Duodenal mucosa (tissue), 2 donors: ENCODE measurements around the gene NRXN3.

Source experiments
- H3K27ac ChIP-seq: one replicate; pipeline ENCODE4 v1.7.0; 2013; ENCODE audit warnings: low read depth, low read length
- H3K27me3 ChIP-seq, 2 donors: one replicate each; pipeline ENCODE4 v1.7.0; 2013; ENCODE audit warnings: low read length in 2 of 2, control low read depth in 1 of 2; ENCODE audit not compliant: insufficient read depth in 2 of 2, control insufficient read depth in 1 of 2
- H3K36me3 ChIP-seq, 2 donors: one replicate each; pipeline ENCODE4 v1.7.0; 2013; ENCODE audit warnings: low read length in 2 of 2, control low read depth in 1 of 2; ENCODE audit not compliant: insufficient read depth in 2 of 2, control insufficient read depth in 1 of 2
- H3K4me1 ChIP-seq, 2 donors: one replicate each; pipeline ENCODE4 v1.7.0; 2013; ENCODE audit warnings: low read length in 2 of 2, control low read depth in 1 of 2; ENCODE audit not compliant: insufficient read depth in 2 of 2, control insufficient read depth in 1 of 2
- H3K4me3 ChIP-seq, 2 donors: one replicate each; pipeline ENCODE4 v1.7.0; 2013; ENCODE audit warnings: low read length in 2 of 2, low read depth in 1 of 2
- H3K9ac ChIP-seq, 2 donors: one replicate each; pipeline ENCODE4 v1.7.0; 2013; ENCODE audit warnings: low read length in 2 of 2, low read depth in 1 of 2
- H3K9me3 ChIP-seq, 2 donors: one replicate each; pipeline ENCODE4 v1.7.0; 2013; ENCODE audit warnings: low read length in 2 of 2, control low read depth in 1 of 2; ENCODE audit not compliant: control insufficient read depth in 1 of 2

Gene NRXN3

GRCh38 chr14:78278464-78279250 is 108.5 kb downstream of the NRXN3 start:
- Histone ChIP-seq H3K27me3 (no peaks in the 10 kb centered on the region), H3K27ac (no peak overlapping the region), H3K36me3 (no peaks in the 10 kb centered on the region), H3K9me3 (no peaks in the 10 kb centered on the region), H3K4me1 (no peaks in the 10 kb centered on the region), H3K4me3 (no peak overlapping the region), H3K9ac (no peak overlapping the region)

- Histone ChIP-seq H3K9me3 (no peaks in the 10 kb centered on the region), H3K9ac (no peak overlapping the region), H3K4me3 (no peak overlapping the region), H3K4me1 (no peaks in the 10 kb centered on the region), H3K27me3 (no peaks in the 10 kb centered on the region), H3K27ac (no peak overlapping the region), H3K36me3 (no peaks in the 10 kb centered on the region)
Observed at GRCh38 chr14:78282437-78282836, 112.3 kb downstream of the NRXN3 start.

DNA sequence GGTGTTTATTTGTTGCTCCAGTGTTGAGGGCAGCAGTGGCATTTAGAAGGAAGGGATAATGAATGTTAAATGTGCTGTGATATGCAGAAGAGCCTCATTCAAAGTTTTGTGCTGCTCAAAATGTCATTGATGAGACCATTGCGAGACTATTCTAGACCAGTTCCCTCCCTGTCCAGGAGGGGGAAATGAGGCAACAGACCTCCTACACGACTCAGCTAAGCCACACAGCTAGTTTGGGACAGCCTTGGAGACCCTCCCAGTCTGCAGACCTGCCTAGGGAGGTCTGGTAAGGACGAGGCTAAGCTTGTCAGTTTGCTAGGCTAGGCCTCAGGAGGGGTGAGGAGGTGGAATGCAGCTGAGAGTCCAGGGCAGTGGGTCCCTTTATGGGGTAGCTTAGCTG is 116.0 kb downstream of the NRXN3 start:
- H3K4me1 ChIP-seq = no peaks in the 10 kb centered on the region
- no peaks in the 10 kb centered on the region for H3K36me3 ChIP-seq
- no peak overlapping the region for H3K4me3 ChIP-seq
- no peaks in the 10 kb centered on the region for H3K9me3 ChIP-seq
- H3K9ac ChIP-seq = no peak overlapping the region
- no peak overlapping the region for H3K27ac ChIP-seq
- H3K27me3 ChIP-seq = no peaks in the 10 kb centered on the region

GRCh38 chr14:78292003-78292402 is 121.8 kb downstream of the NRXN3 start:
- Histone ChIP-seq H3K4me3 (no peak overlapping the region), H3K27ac (no peak overlapping the region), H3K9ac (no peak overlapping the region)

DNA sequence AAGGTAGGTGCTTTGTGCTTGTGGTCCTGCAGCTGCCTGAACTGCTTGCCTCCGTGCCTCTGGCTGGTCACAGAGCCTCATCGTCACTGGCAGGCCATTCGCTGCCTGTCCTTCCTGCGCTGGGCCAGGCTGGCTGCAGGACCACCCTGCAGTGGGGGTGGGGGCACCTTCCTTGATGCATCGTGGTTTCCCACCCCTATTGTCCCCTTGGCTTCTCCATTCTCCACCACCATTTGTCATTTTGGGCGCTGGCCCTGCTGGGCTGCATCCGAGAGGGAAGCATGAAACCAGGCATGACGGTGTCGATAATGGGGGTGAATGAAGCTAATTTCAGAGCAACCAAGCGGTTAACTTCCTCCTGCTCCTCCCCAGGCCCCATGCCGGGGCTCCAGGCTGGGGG is 127.7 kb downstream of the NRXN3 start:
- Histone ChIP-seq H3K27ac (no peak overlapping the region), H3K36me3 (no peaks in the 10 kb centered on the region), H3K27me3 (peaks cover 0 to 6% of the 10 kb centered on the region in 2 donors), H3K9ac (no peak overlapping the region), H3K9me3 (no peaks in the 10 kb centered on the region), H3K4me3 (no peak overlapping the region), H3K4me1 (no peaks in the 10 kb centered on the region)

More at GRCh38 chr14:78292003-78292402, 121.8 kb downstream of the NRXN3 start:
- H3K27me3 ChIP-seq = no peaks in the 10 kb centered on the region
- H3K9me3 ChIP-seq = no peaks in the 10 kb centered on the region
- H3K4me1 ChIP-seq = no peaks in the 10 kb centered on the region
- H3K36me3 ChIP-seq = no peaks in the 10 kb centered on the region

- Histone ChIP-seq H3K36me3 (no peaks in the 10 kb centered on the region), H3K4me3 (no peak overlapping the region), H3K4me1 (no peaks in the 10 kb centered on the region), H3K9me3 (no peaks in the 10 kb centered on the region), H3K27ac (no peak overlapping the region), H3K27me3 (peaks cover 0 to 6% of the 10 kb centered on the region in 2 donors), H3K9ac (no peak overlapping the region)
Observed at GRCh38 chr14:78298298-78298697, 128.1 kb downstream of the NRXN3 start.

DNA sequence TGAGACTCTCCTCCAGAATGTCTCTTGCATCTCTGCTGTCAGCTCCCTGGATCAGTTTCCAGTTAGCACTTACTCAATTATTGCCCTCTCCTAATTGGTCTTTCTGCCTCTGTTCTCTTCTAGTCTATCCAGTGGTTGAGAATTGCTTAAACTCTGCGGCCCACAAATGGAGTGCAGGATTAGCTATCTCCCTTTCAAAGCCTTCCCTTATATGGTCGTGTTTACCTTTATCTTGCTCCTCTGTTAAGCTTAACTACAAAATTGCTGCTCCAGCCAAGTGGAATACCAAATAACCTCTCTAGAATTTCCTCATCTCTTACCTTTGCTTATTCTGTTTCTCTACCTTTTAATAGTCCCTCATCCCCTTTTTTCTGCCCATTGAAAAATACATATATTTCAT is 132.7 kb downstream of the NRXN3 start:
- no peak overlapping the region for H3K9ac ChIP-seq
- H3K36me3 ChIP-seq = no peaks in the 10 kb centered on the region
- H3K4me1 ChIP-seq = no peaks in the 10 kb centered on the region
- no peak overlapping the region for H3K4me3 ChIP-seq
- H3K27me3 ChIP-seq = peaks cover 0 to 4% of the 10 kb centered on the region in 2 donors
- no peak overlapping the region for H3K27ac ChIP-seq
- H3K9me3 ChIP-seq = no peaks in the 10 kb centered on the region

GRCh38 chr14:78307671-78308070 is 137.5 kb downstream of the NRXN3 start:
- no peaks in the 10 kb centered on the region for H3K4me1 ChIP-seq
- no peak overlapping the region for H3K27ac ChIP-seq
- no peak overlapping the region for H3K9ac ChIP-seq
- H3K9me3 ChIP-seq = no peaks in the 10 kb centered on the region
- H3K36me3 ChIP-seq = no peaks in the 10 kb centered on the region
- H3K4me3 ChIP-seq = no peak overlapping the region
- H3K27me3 ChIP-seq = no peaks in the 10 kb centered on the region

DNA sequence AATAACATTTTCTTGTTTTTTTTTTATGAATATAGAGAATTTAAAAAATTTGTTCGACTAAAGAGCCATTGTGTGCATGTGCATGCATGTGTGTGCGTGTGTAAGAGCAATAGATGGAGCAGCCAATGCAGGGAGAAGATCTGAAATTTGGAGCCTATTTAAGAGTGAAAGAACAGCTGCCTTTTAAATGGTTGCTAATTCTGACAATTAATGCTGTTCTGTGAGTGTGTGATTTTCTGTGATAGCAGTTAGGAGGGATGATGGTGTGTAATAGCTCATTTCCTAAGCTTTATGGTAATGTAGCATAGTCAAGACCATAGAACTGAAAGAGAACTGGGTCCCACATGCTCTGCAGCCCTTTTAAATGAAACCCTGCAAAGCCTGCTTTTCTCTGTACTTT is 137.9 kb downstream of the NRXN3 start:
- no peaks in the 10 kb centered on the region for H3K27me3 ChIP-seq
- H3K4me1 ChIP-seq = no peaks in the 10 kb centered on the region
- no peaks in the 10 kb centered on the region for H3K9me3 ChIP-seq
- no peak overlapping the region for H3K4me3 ChIP-seq
- H3K9ac ChIP-seq = no peak overlapping the region
- H3K27ac ChIP-seq = no peak overlapping the region
- H3K36me3 ChIP-seq = no peaks in the 10 kb centered on the region

GRCh38 chr14:78310272-78310671 is 140.1 kb downstream of the NRXN3 start:
- no peak overlapping the region for H3K27ac ChIP-seq
- H3K9ac ChIP-seq = no peak overlapping the region
- no peak overlapping the region for H3K4me3 ChIP-seq
- H3K9me3 ChIP-seq = no peaks in the 10 kb centered on the region
- no peaks in the 10 kb centered on the region for H3K4me1 ChIP-seq
- no peaks in the 10 kb centered on the region for H3K27me3 ChIP-seq
- H3K36me3 ChIP-seq = no peaks in the 10 kb centered on the region
